Measurements from ENCODE around the gene FAM236A.
"Not testable (repeated sequence)": the region's sequence is repeated elsewhere in the genome, so short reads cannot be mapped to it uniquely, and the experiment has no call there.

DNA sequence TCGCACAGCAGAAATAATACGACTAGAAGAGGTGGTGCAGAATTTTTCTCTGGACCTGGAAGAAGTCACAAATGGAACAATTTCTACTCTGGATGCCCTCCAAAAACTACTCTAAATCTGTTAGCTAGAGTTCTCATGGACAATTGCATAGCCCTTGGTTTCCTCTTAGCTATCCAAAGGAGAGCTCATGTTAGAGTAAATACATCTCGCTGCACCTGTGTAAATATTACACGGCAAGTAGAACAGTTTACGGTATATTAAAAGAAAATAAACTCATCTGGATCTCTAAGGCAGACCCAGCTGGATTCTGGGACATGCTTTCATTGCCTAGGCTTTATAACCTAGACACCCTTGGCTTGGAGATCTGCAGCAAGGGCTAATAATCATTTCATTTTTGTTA, 33.9 kb downstream of the FAM236A start:
- TF ChIP-seq EZH2 (IDR thresholded peaks at IDR 0.05); FOXP2 (optimal IDR thresholded peaks at IDR 0.05; ENCODE audit: control extremely low read depth, extremely low read length, insufficient read depth); POLR2AphosphoS5 (IDR thresholded peaks at IDR 0.05; ENCODE audit: borderline replicate concordance, low read depth, low read length): not testable (repeated sequence)

Measured in SK-N-MC (cell line).